HepG2 (cell line): ENCODE data around the gene CPT1B. TPM values are rescaled to one million over a fixed set of nuclear protein-coding genes. Genes with fewer than 3 reads are reported as not detected.

Experiments
- ATAC-seq: fragments of 200-7000 bp; cut with Tn5 transposase; 3 replicates; pipeline ENCODE4 v1.9.1; 2020; ENCODE audit warnings: mild to moderate bottlenecking, moderate library complexity
- BruUV-seq: library from RNA; stranded (reverse); fragments of 400-500 nt; replicated peaks from 2 replicates; lab custom pipeline; 2021; lab: Mats Ljungman, UMichigan
- CTCF ChIA-PET: fragments of 300-600 bp; formaldehyde crosslinking; extraction: SDS; loops from one replicate; lab custom pipeline; 2021; ENCODE audit warnings: low total read pairs, inconsistent platforms, low intra/inter-chr PET ratio; lab: Yijun Ruan, JAX
- POLR2A ChIA-PET: fragments of 350-600 bp; sonication (Branson Sonifier 250); formaldehyde crosslinking; loops from one replicate; lab custom pipeline; 2020; ENCODE audit warnings: antibody characterized with exemption, inconsistent platforms; lab: Yijun Ruan, JAX
- DNase-seq: peaks from one replicate; pipeline ENCODE4 v3.0.0-alpha.2; 2015; ENCODE audit warnings: low spot score
- FAIRE-seq: peaks from 3 replicates; lab custom pipeline; 2011; peaks lifted over from hg19 to GRCh38; lab: Jason Lieb, UNC
- H2AFZ ChIP-seq: one replicate; pipeline ENCODE4 v1.6.1; 2011; ENCODE audit warnings: low read length, inconsistent platforms
- H3K27ac ChIP-seq: fragments of 300-600 bp; 3 replicates; pipeline ENCODE4 v1.8.0; 2011; ENCODE audit warnings: mixed run types, mild to moderate bottlenecking, mixed read lengths, low read length, inconsistent platforms; ENCODE audit not compliant: insufficient read depth; ENCODE audit errors: extremely low read length
- H3K27me3 ChIP-seq, 2 experiments: fragments of 200-600 bp in 1 of 2; 2 replicates in 1 of 2; 3 replicates in 1 of 2; pipeline versions ENCODE4 v1.6.0 to v1.8.0; 2011; ENCODE audit warnings: low read length in 2 of 2, mild to moderate bottlenecking in 2 of 2, moderate library complexity in 2 of 2, inconsistent platforms in 1 of 2; ENCODE audit not compliant: insufficient read depth in 2 of 2, control insufficient read depth in 1 of 2
- H3K36me3 ChIP-seq, 2 experiments: fragments of 200-600 bp in 1 of 2; replicated peaks in 1 of 2; 2 replicates in 1 of 2; 3 replicates in 1 of 2; pipeline versions ENCODE4 v1.5.1 to v1.8.0; 2011; ENCODE audit warnings: low read length in 2 of 2, inconsistent platforms in 1 of 2; ENCODE audit not compliant: insufficient read depth in 2 of 2, control insufficient read depth in 1 of 2
- H3K4me1 ChIP-seq: 2 replicates; pipeline ENCODE4 v1.5.1; 2012; ENCODE audit warnings: low read length, inconsistent platforms; ENCODE audit not compliant: insufficient read depth
- H3K4me2 ChIP-seq: 2 replicates; pipeline ENCODE4 v1.6.0; 2011; ENCODE audit warnings: low read depth, low read length, inconsistent platforms
- H3K4me3 ChIP-seq, 3 experiments: fragments of 200-600 bp in 1 of 3; sonication (generic), shearing (Covaris generic) in 1 of 3; replicated peaks in 1 of 3; 2 replicates each; pipeline ENCODE4 v1.5.1; 2011 to 2016; ENCODE audit warnings: low read length in 3 of 3, inconsistent platforms in 2 of 3, low read depth in 2 of 3, mild to moderate bottlenecking in 2 of 3, control low read depth in 1 of 3, mixed read lengths in 1 of 3; ENCODE audit not compliant: insufficient read depth in 1 of 3
- H3K79me2 ChIP-seq: one replicate; pipeline ENCODE4 v1.6.1; 2011; ENCODE audit warnings: low read length, inconsistent platforms; ENCODE audit not compliant: insufficient read depth
- H3K9ac ChIP-seq: 2 replicates; pipeline ENCODE4 v1.6.0; 2011; ENCODE audit warnings: mild to moderate bottlenecking, low read depth, low read length, inconsistent platforms; ENCODE audit not compliant: insufficient read depth
- H3K9me3 ChIP-seq: 2 replicates; pipeline ENCODE4 v1.5.1; 2012; ENCODE audit warnings: mild to moderate bottlenecking, low read length
- H4K20me1 ChIP-seq: 2 replicates; pipeline ENCODE4 v1.6.0; 2011; ENCODE audit warnings: inconsistent platforms, mild to moderate bottlenecking, low read length, moderate library complexity; ENCODE audit not compliant: insufficient read depth
- IRX3 ChIP-seq: sonication (generic); formaldehyde crosslinking; IDR thresholded peaks from 2 replicates; pipeline ENCODE4 v1.8.1; 2023; ENCODE audit warnings: mild to moderate bottlenecking, low read depth, missing genetic modification reagents, borderline replicate concordance
- RBFOX2 ChIP-seq: fragments of 200-400 bp; formaldehyde crosslinking; IDR thresholded peaks from 2 replicates; pipeline ENCODE4 v1.6.1; 2017; ENCODE audit warnings: low read depth, mild to moderate bottlenecking, low read length
- ZNF30 ChIP-seq: sonication (generic); formaldehyde crosslinking; IDR thresholded peaks from 2 replicates; pipeline ENCODE4 v1.5.0; 2020; ENCODE audit warnings: mild to moderate bottlenecking, missing genetic modification reagents
- ZNF317 ChIP-seq: sonication (generic); formaldehyde crosslinking; IDR thresholded peaks from 2 replicates; pipeline ENCODE4 v1.5.0; 2020; ENCODE audit warnings: mild to moderate bottlenecking, missing genetic modification reagents
- ZNF441 ChIP-seq: sonication (generic); formaldehyde crosslinking; IDR thresholded peaks from 2 replicates; pipeline ENCODE4 v1.7.0; 2021; ENCODE audit warnings: missing genetic modification reagents, borderline replicate concordance
- WGBS: methylation state at CpG from one replicate; pipeline ENCODE4 v1.1.6; 2017; ENCODE audit warnings: low lambda C conversion rate; 5-methylcytosine and 5-hydroxymethylcytosine counted together
- in situ Hi-C: cut with HindIII; loops from 2 replicates; pipeline ENCODE4 v1.10.0; 2017; ENCODE audit warnings: low pct_unique_long_range_greater_than_20kb; ENCODE audit not compliant: extremely low pct_ligation_motif_present
- intact Hi-C: fragments of 100-400 bp; cut with micrococcal nuclease; formaldehyde crosslinking; loops from one replicate; pipeline ENCODE4 v1.10.0; 2022; ENCODE audit not compliant: unreplicated experiment
- polyA plus RNA-seq, 8 experiments: library from polyadenylated mRNA; depleted of rRNA in 3 of 8; stranded (reverse) in 7 of 8; unstranded in 1 of 8; fragments of >200 nt; fragmentation: Illumina TruSeq in 4 of 8; extraction: Trizol in 4 of 8; gene quantifications; 2 replicates each; pipeline versions ENCODE4 v1.2.1 to v1.2.3, GENCODE V29; 2011 to 2016; ENCODE audit warnings: low read depth in 4 of 8, missing spikeins in 1 of 8, mixed read lengths in 1 of 8; ENCODE audit not compliant: insufficient read depth in 1 of 8
- total RNA-seq, 5 experiments: library from RNA; depleted of rRNA; stranded (reverse); fragments of >200 nt; fragmentation: Illumina TruSeq; extraction: Trizol; gene quantifications; 2 replicates each; pipeline ENCODE4 v1.2.3, GENCODE V29; 2016; ENCODE audit warnings: low read depth in 1 of 5
- TF ChIP-seq, protein P1 (sequence below): sonication (generic); formaldehyde crosslinking; IDR thresholded peaks from 2 replicates; pipeline ENCODE4 v1.5.0; 2020; ENCODE audit warnings: missing genetic modification reagents
- TF ChIP-seq, protein P2 (sequence below): sonication (generic); formaldehyde crosslinking; IDR thresholded peaks from 2 replicates; pipeline ENCODE4 v1.5.1; 2020; ENCODE audit warnings: mild to moderate bottlenecking, moderate library complexity, missing genetic modification reagents

Gene CPT1B
- total and polyA plus RNA-seq, 2 of the 13 experiments (the other 11 are each of a cell fraction or from before 2014, with no cell fraction given), result 9.2 to 19.5 TPM

DNA sequence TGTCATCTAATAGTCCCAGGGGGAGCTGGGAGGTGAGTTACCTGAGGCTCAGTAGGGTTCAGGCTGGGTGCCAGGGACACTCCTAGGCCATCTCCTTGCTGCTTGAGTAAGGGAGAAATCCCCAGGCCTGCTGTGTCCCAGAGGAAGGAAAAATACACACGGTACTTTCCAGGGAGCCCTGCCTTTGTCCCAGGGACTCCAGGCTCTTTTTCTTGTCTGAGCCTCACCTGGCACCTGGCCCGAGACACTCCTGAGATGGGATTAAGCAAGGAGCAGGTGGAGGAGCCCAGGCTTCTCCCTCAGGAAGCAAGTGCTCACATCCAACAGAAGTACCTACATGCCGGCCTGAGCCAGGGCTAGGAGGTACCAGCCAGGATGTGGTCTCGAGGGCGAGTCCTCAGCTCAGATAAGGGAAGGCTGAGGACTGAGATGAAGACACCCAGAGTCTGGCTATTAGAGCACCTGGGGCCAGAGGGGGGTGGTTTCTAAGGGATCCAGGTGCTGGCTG lies 33.4 kb downstream of the CPT1B start:
- Histone ChIP-seq H3K9ac (no peak overlapping the region), H4K20me1 (no peaks in the 10 kb centered on the region), H3K4me1 (peaks cover 30% of the 10 kb centered on the region), H3K27ac (no peak overlapping the region), H3K27me3 (peaks cover 3 to 30% of the 10 kb centered on the region in 2 experiments), H3K4me3 (no peak overlapping the region), H2AFZ (no peak overlapping the region), H3K36me3 (no peaks in the 10 kb centered on the region), H3K9me3 (no peaks in the 10 kb centered on the region), H3K4me2 (no peak overlapping the region), H3K79me2 (no peaks in the 10 kb centered on the region)
- no TSS peak for BruUV-seq
- FAIRE-seq (no peak), DNase-seq (no peak), ATAC-seq (no peak)
- ChIA-PET CTCF (no interaction called here), POLR2A (interaction anchor here (0.9 to 4.2 kb wide), 8 partner anchors 11 to 97 kb away, joined by 3 to 34 read pairs (median 8); partner anchors contain the start of genes CHKB, SCO2, SYCE3 and TYMP)
- TF ChIP-seq IRX3 (no peak), ZNF30 (no peak), RBFOX2 (no peak), ZNF317 (CRISPR knock-in tag) (no peak), ZNF441 (CRISPR knock-in tag) (no peak)
- TF ChIP-seq, protein P1, sequence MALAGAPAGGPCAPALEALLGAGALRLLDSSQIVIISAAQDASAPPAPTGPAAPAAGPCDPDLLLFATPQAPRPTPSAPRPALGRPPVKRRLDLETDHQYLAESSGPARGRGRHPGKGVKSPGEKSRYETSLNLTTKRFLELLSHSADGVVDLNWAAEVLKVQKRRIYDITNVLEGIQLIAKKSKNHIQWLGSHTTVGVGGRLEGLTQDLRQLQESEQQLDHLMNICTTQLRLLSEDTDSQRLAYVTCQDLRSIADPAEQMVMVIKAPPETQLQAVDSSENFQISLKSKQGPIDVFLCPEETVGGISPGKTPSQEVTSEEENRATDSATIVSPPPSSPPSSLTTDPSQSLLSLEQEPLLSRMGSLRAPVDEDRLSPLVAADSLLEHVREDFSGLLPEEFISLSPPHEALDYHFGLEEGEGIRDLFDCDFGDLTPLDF, result no peak
- TF ChIP-seq, protein P2, sequence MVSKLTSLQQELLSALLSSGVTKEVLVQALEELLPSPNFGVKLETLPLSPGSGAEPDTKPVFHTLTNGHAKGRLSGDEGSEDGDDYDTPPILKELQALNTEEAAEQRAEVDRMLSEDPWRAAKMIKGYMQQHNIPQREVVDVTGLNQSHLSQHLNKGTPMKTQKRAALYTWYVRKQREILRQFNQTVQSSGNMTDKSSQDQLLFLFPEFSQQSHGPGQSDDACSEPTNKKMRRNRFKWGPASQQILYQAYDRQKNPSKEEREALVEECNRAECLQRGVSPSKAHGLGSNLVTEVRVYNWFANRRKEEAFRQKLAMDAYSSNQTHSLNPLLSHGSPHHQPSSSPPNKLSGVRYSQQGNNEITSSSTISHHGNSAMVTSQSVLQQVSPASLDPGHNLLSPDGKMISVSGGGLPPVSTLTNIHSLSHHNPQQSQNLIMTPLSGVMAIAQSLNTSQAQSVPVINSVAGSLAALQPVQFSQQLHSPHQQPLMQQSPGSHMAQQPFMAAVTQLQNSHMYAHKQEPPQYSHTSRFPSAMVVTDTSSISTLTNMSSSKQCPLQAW (CRISPR knock-in tag), result no peak
- WGBS, result 17% methylated on average over 5 of the region's 5 CpGs
- intact Hi-C loops (no loop called here), in situ Hi-C loops (no loop called here)
